HepG2 (cell line): ENCODE data around the gene SHISAL2B. TPM values are rescaled to one million over a fixed set of nuclear protein-coding genes. Genes with fewer than 3 reads are reported as not detected.

ENCODE experiments used
- ATAC-seq: fragments of 200-7000 bp; cut with Tn5 transposase; 3 replicates; pipeline ENCODE4 v1.9.1; 2020; ENCODE audit warnings: mild to moderate bottlenecking, moderate library complexity
- BruUV-seq: library from RNA; stranded (reverse); fragments of 400-500 nt; replicated peaks from 2 replicates; lab custom pipeline; 2021; lab: Mats Ljungman, UMichigan
- CTCF ChIA-PET: fragments of 300-600 bp; formaldehyde crosslinking; extraction: SDS; loops from one replicate; lab custom pipeline; 2021; ENCODE audit warnings: low total read pairs, inconsistent platforms, low intra/inter-chr PET ratio; lab: Yijun Ruan, JAX
- POLR2A ChIA-PET: fragments of 350-600 bp; sonication (Branson Sonifier 250); formaldehyde crosslinking; loops from one replicate; lab custom pipeline; 2020; ENCODE audit warnings: antibody characterized with exemption, inconsistent platforms; lab: Yijun Ruan, JAX
- DNase-seq: peaks from one replicate; pipeline ENCODE4 v3.0.0-alpha.2; 2015; ENCODE audit warnings: low spot score
- FAIRE-seq: peaks from 3 replicates; lab custom pipeline; 2011; peaks lifted over from hg19 to GRCh38; lab: Jason Lieb, UNC
- H2AFZ ChIP-seq: one replicate; pipeline ENCODE4 v1.6.1; 2011; ENCODE audit warnings: low read length, inconsistent platforms
- H3K27ac ChIP-seq: fragments of 300-600 bp; 3 replicates; pipeline ENCODE4 v1.8.0; 2011; ENCODE audit warnings: mixed run types, mild to moderate bottlenecking, mixed read lengths, low read length, inconsistent platforms; ENCODE audit not compliant: insufficient read depth; ENCODE audit errors: extremely low read length
- H3K27me3 ChIP-seq, 2 experiments: fragments of 200-600 bp in 1 of 2; 2 replicates in 1 of 2; 3 replicates in 1 of 2; pipeline versions ENCODE4 v1.6.0 to v1.8.0; 2011; ENCODE audit warnings: low read length in 2 of 2, mild to moderate bottlenecking in 2 of 2, moderate library complexity in 2 of 2, inconsistent platforms in 1 of 2; ENCODE audit not compliant: insufficient read depth in 2 of 2, control insufficient read depth in 1 of 2
- H3K36me3 ChIP-seq, 2 experiments: fragments of 200-600 bp in 1 of 2; replicated peaks in 1 of 2; 2 replicates in 1 of 2; 3 replicates in 1 of 2; pipeline versions ENCODE4 v1.5.1 to v1.8.0; 2011; ENCODE audit warnings: low read length in 2 of 2, inconsistent platforms in 1 of 2; ENCODE audit not compliant: insufficient read depth in 2 of 2, control insufficient read depth in 1 of 2
- H3K4me1 ChIP-seq: 2 replicates; pipeline ENCODE4 v1.5.1; 2012; ENCODE audit warnings: low read length, inconsistent platforms; ENCODE audit not compliant: insufficient read depth
- H3K4me2 ChIP-seq: 2 replicates; pipeline ENCODE4 v1.6.0; 2011; ENCODE audit warnings: low read depth, low read length, inconsistent platforms
- H3K4me3 ChIP-seq, 3 experiments: fragments of 200-600 bp in 1 of 3; sonication (generic), shearing (Covaris generic) in 1 of 3; replicated peaks in 1 of 3; 2 replicates each; pipeline ENCODE4 v1.5.1; 2011 to 2016; ENCODE audit warnings: low read length in 3 of 3, inconsistent platforms in 2 of 3, low read depth in 2 of 3, mild to moderate bottlenecking in 2 of 3, control low read depth in 1 of 3, mixed read lengths in 1 of 3; ENCODE audit not compliant: insufficient read depth in 1 of 3
- H3K79me2 ChIP-seq: one replicate; pipeline ENCODE4 v1.6.1; 2011; ENCODE audit warnings: low read length, inconsistent platforms; ENCODE audit not compliant: insufficient read depth
- H3K9ac ChIP-seq: 2 replicates; pipeline ENCODE4 v1.6.0; 2011; ENCODE audit warnings: mild to moderate bottlenecking, low read depth, low read length, inconsistent platforms; ENCODE audit not compliant: insufficient read depth
- H3K9me3 ChIP-seq: 2 replicates; pipeline ENCODE4 v1.5.1; 2012; ENCODE audit warnings: mild to moderate bottlenecking, low read length
- H4K20me1 ChIP-seq: 2 replicates; pipeline ENCODE4 v1.6.0; 2011; ENCODE audit warnings: inconsistent platforms, mild to moderate bottlenecking, low read length, moderate library complexity; ENCODE audit not compliant: insufficient read depth
- CBX5 ChIP-seq: sonication (generic); formaldehyde crosslinking; IDR thresholded peaks from 2 replicates; pipeline ENCODE4 v1.4.0; 2020; ENCODE audit warnings: missing genetic modification reagents, borderline replicate concordance
- CHD4 ChIP-seq: fragments of 200-600 bp; sonication (generic); IDR thresholded peaks from 2 replicates; pipeline ENCODE4 v1.7.0; 2017; ENCODE audit warnings: mild to moderate bottlenecking, low read length, borderline replicate concordance
- DNMT3B ChIP-seq: conservative IDR thresholded peaks from 2 replicates; pipeline ENCODE4 v1.6.1; 2016; ENCODE audit warnings: missing biosample characterization, control low read depth
- EED ChIP-seq: sonication (generic); formaldehyde crosslinking; IDR thresholded peaks from 2 replicates; pipeline ENCODE4 v1.5.0; 2020; ENCODE audit warnings: mild to moderate bottlenecking, missing genetic modification reagents
- FOXA3 ChIP-seq: IDR thresholded peaks from 2 replicates; pipeline ENCODE4 v1.6.1; 2016; ENCODE audit warnings: missing genetic modification reagents, missing compliant biosample characterization
- NFYC ChIP-seq: IDR thresholded peaks from 2 replicates; pipeline ENCODE4 v1.6.1; 2016; ENCODE audit warnings: missing genetic modification reagents, missing compliant biosample characterization
- RXRA ChIP-seq: sonication (generic); formaldehyde crosslinking; IDR thresholded peaks from 2 replicates; pipeline ENCODE4 v1.5.1; 2020; ENCODE audit warnings: missing genetic modification reagents
- SP4 ChIP-seq: sonication (generic); formaldehyde crosslinking; IDR thresholded peaks from 2 replicates; pipeline ENCODE4 v1.8.1; 2023; ENCODE audit warnings: mild to moderate bottlenecking, missing genetic modification reagents
- STAG1 ChIP-seq: sonication (generic); formaldehyde crosslinking; IDR thresholded peaks from 2 replicates; pipeline ENCODE4 v1.4.0; 2020; ENCODE audit warnings: missing genetic modification reagents
- TEAD3 ChIP-seq: optimal IDR thresholded peaks from 2 replicates; pipeline ENCODE3; 2016; ENCODE audit warnings: borderline replicate concordance
- ZBTB10 ChIP-seq: sonication (generic); formaldehyde crosslinking; IDR thresholded peaks from 2 replicates; pipeline ENCODE4 v1.4.0; 2020; ENCODE audit warnings: missing genetic modification reagents, borderline replicate concordance
- ZNF121 ChIP-seq: sonication (generic); formaldehyde crosslinking; IDR thresholded peaks from 2 replicates; pipeline ENCODE4 v1.5.0; 2020; ENCODE audit warnings: mild to moderate bottlenecking, missing genetic modification reagents
- ZNF543 ChIP-seq: sonication (generic); formaldehyde crosslinking; IDR thresholded peaks from 2 replicates; pipeline ENCODE4 v1.4.0; 2020; ENCODE audit warnings: mild to moderate bottlenecking, missing genetic modification reagents
- ZNF768 ChIP-seq: sonication (generic); formaldehyde crosslinking; IDR thresholded peaks from 2 replicates; pipeline ENCODE4 v1.4.0; 2020; ENCODE audit warnings: missing genetic modification reagents
- ZNF790 ChIP-seq: sonication (generic); formaldehyde crosslinking; IDR thresholded peaks from 2 replicates; pipeline ENCODE4 v1.8.0; 2022; ENCODE audit warnings: missing genetic modification reagents, mild to moderate bottlenecking, borderline replicate concordance
- ZNF800 ChIP-seq: sonication (generic); formaldehyde crosslinking; IDR thresholded peaks from 2 replicates; pipeline ENCODE4 v1.4.0; 2020; ENCODE audit warnings: missing genetic modification reagents
- WGBS: methylation state at CpG from one replicate; pipeline ENCODE4 v1.1.6; 2017; ENCODE audit warnings: low lambda C conversion rate; 5-methylcytosine and 5-hydroxymethylcytosine counted together
- in situ Hi-C: cut with HindIII; loops from 2 replicates; pipeline ENCODE4 v1.10.0; 2017; ENCODE audit warnings: low pct_unique_long_range_greater_than_20kb; ENCODE audit not compliant: extremely low pct_ligation_motif_present
- intact Hi-C: fragments of 100-400 bp; cut with micrococcal nuclease; formaldehyde crosslinking; loops from one replicate; pipeline ENCODE4 v1.10.0; 2022; ENCODE audit not compliant: unreplicated experiment
- polyA plus RNA-seq, 8 experiments: library from polyadenylated mRNA; depleted of rRNA in 3 of 8; stranded (reverse) in 7 of 8; unstranded in 1 of 8; fragments of >200 nt; fragmentation: Illumina TruSeq in 4 of 8; extraction: Trizol in 4 of 8; gene quantifications; 2 replicates each; pipeline versions ENCODE4 v1.2.1 to v1.2.3, GENCODE V29; 2011 to 2016; ENCODE audit warnings: low read depth in 4 of 8, missing spikeins in 1 of 8, mixed read lengths in 1 of 8; ENCODE audit not compliant: insufficient read depth in 1 of 8
- total RNA-seq, 5 experiments: library from RNA; depleted of rRNA; stranded (reverse); fragments of >200 nt; fragmentation: Illumina TruSeq; extraction: Trizol; gene quantifications; 2 replicates each; pipeline ENCODE4 v1.2.3, GENCODE V29; 2016; ENCODE audit warnings: low read depth in 1 of 5

SHISAL2B gene
- total and polyA plus RNA-seq, 2 of the 13 experiments (the other 11 are each of a cell fraction or from before 2014, with no cell fraction given) = not detected

GRCh38 chr5:64655596-64655995 is 34.7 kb upstream of the SHISAL2B start:
- peak; percentile 99 for TF ChIP-seq ZNF543 (CRISPR knock-in tag)
- TF ChIP-seq STAG1 (CRISPR knock-in tag) = no peak
- no peak for TF ChIP-seq CHD4
- TF ChIP-seq, all 625 proteins: peak for 1
- Histone ChIP-seq H3K4me2 (no peak overlapping the region), H4K20me1 (no peaks in the 10 kb centered on the region), H3K27ac (no peak overlapping the region), H3K27me3 (no peaks in the 10 kb centered on the region), H3K36me3 (no peaks in the 10 kb centered on the region), H3K9me3 (peaks cover 4% of the 10 kb centered on the region; the same call in 1 of the 2 replicates), H3K9ac (no peak overlapping the region), H2AFZ (no peak overlapping the region), H3K79me2 (no peaks in the 10 kb centered on the region), H3K4me3 (no peak overlapping the region), H3K4me1 (peaks cover 16% of the 10 kb centered on the region)
- POLR2A ChIA-PET = no interaction called here
- in situ Hi-C loops (no loop called here), intact Hi-C loops (no loop called here)
- FAIRE-seq (no peak), ATAC-seq (no peak), DNase-seq (no peak)
- 0% methylated on average over 1 of the region's 1 CpG for WGBS
- CTCF ChIA-PET = no interaction called here
- no TSS peak for BruUV-seq

- no peaks in the 10 kb centered on the region for H3K36me3 ChIP-seq
- intact Hi-C loops (no loop called here), in situ Hi-C loops (no loop called here)
- H3K9me3 ChIP-seq = peaks cover 4% of the 10 kb centered on the region; the same call in 1 of the 2 replicates
- DNase-seq (no peak), FAIRE-seq (no peak), ATAC-seq (no peak)
- no peaks in the 10 kb centered on the region for H3K27me3 ChIP-seq
- TF ChIP-seq ZNF121 (CRISPR knock-in tag) (no peak), CBX5 (CRISPR knock-in tag) (no peak), SP4 (CRISPR knock-in tag) (no peak), FOXA3 (CRISPR knock-in tag) (no peak), ZBTB10 (CRISPR knock-in tag) (no peak), ZNF800 (CRISPR knock-in tag) (no peak), NFYC (CRISPR knock-in tag) (no peak), ZNF768 (CRISPR knock-in tag) (no peak), RXRA (no peak), DNMT3B (CRISPR knock-in tag) (no peak), ZNF790 (CRISPR knock-in tag) (no peak), TEAD3 (no peak), EED (CRISPR knock-in tag) (no peak)
- CTCF ChIA-PET = no interaction called here
- no peaks in the 10 kb centered on the region for H4K20me1 ChIP-seq
- H2AFZ ChIP-seq = no peak overlapping the region
- no peak overlapping the region for H3K4me2 ChIP-seq
- H3K27ac ChIP-seq = no peak overlapping the region
- POLR2A ChIA-PET = no interaction called here
- 5% methylated on average over 3 of the region's 3 CpGs for WGBS
- H3K9ac ChIP-seq = no peak overlapping the region
- H3K4me3 ChIP-seq = no peak overlapping the region
- no TSS peak for BruUV-seq
- H3K79me2 ChIP-seq = no peaks in the 10 kb centered on the region
- peaks cover 8% of the 10 kb centered on the region for H3K4me1 ChIP-seq
Measured at GRCh38 chr5:64659289-64659688, 31.0 kb upstream of the SHISAL2B start.
